Measurements from ENCODE around the gene TYK2.

TYK2 gene

DNA sequence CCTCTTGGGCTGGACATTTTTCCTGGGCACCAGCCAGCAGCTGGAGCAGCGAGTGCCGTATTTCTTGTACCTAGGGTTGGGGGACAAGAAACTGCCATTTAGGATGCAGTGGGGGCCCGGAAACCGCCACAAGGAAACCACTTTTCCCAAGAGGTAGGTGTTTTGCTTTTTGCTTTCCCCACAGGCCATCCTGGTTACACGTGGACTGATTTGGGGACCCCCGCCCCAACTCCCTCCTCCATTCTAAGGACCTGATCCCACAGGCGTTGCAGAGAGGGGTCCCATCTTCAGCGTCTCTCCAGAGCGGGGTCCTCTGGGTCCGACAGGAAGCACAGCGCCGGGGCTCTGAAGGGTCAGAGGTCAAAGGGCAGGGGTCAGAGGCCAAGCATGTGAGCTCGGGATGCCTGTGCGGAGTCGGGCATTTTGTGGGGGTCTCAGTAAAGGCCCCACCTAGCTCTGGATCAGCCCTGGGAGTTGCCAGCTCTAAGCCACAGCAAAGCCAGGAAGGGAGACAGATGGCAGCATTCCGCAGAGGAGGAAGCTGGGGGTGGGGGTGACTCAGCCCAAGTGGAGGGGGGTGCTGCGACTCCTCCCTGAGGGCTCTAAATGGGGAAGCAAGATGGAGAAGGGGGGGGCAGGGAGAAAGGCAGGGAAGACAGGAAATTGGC is 75.1 kb downstream of the TYK2 start:
- no peak for DNase-seq
